Astrocyte (in vitro differentiated cells and primary cell): ENCODE results near the gene GPR139.

Experiments
- CTCF ChIP-seq: IDR thresholded peaks from 2 replicates; pipeline ENCODE4 v1.5.1; 2011; ENCODE audit warnings: low read depth, mild to moderate bottlenecking, inconsistent platforms, low read length, moderate library complexity; ENCODE audit not compliant: insufficient read depth
- EZH2 ChIP-seq: IDR thresholded peaks from 2 replicates; pipeline ENCODE4 v1.6.1; 2012; ENCODE audit warnings: mild to moderate bottlenecking, low read length, inconsistent platforms; ENCODE audit not compliant: insufficient read depth

DNA sequence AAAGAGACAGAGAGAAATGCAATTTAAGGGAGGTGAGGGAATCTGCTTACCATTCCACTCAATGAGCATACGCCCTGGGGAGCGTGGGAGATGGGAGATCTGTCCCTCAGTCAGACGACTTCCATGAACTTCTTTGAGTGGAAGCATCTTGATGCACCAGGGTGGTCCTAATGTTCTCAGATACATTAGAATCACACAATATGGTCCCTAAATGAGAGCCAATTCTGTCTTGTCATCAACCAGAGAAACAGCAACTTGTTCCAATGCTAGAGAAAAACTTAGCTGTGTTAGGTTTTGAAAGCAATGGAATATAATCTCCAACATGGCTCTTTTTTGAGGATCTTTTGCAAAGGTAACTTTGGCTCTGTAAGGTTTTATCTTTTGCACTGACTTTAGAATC is 44.1 kb downstream of the GPR139 start:
- TF ChIP-seq CTCF (no peak), EZH2 (no peak)
